Caco-2 (cell line): Measurements from ENCODE around the gene SLC47A2. TPM values are rescaled to one million over a fixed set of nuclear protein-coding genes. Genes with fewer than 3 reads are reported as not detected.

Source experiments
- BruUV-seq: library from RNA; stranded (reverse); fragments of 400-500 nt; replicated peaks from 2 replicates; lab custom pipeline; 2021; lab: Mats Ljungman, UMichigan
- CTCF ChIA-PET: fragments of 300-600 bp; sonication (Branson Sonifier 250); formaldehyde crosslinking; loops from one replicate; lab custom pipeline; 2022; ENCODE audit warnings: antibody characterized with exemption; lab: Charles Lee
- POLR2A ChIA-PET: fragments of 300-600 bp; sonication (Branson Sonifier 250); formaldehyde crosslinking; loops from one replicate; lab custom pipeline; 2022; ENCODE audit warnings: antibody characterized with exemption; lab: Charles Lee
- DNase-seq, 2 experiments: peaks; one replicate each; pipeline versions ENCODE4 v3.0.0 to v3.0.0-alpha.2; 2020 to 2022
- H3K27me3 ChIP-seq: replicated peaks from 2 replicates; pipeline ENCODE4 v1.6.0; 2011; ENCODE audit warnings: low read length; ENCODE audit not compliant: control insufficient read depth, insufficient read depth
- H3K36me3 ChIP-seq: 2 replicates; pipeline ENCODE4 v1.5.1; 2011; ENCODE audit warnings: low read length; ENCODE audit not compliant: control insufficient read depth, insufficient read depth
- H3K4me1 ChIP-seq: fragments of 250-450 bp; sonication (Bioruptor Pico); 2 replicates; pipeline ENCODE4 v1.5.1; 2020; ENCODE audit warnings: mild to moderate bottlenecking
- H3K4me3 ChIP-seq: 2 replicates; pipeline ENCODE4 v1.5.1; 2011; ENCODE audit warnings: low read depth, mild to moderate bottlenecking, control low read depth, low read length
- H3K9me3 ChIP-seq: fragments of 250-450 bp; sonication (Bioruptor Pico); 2 replicates; pipeline ENCODE4 v1.5.1; 2020; ENCODE audit warnings: mild to moderate bottlenecking, moderate library complexity
- H3K27ac Mint-ChIP-seq: one replicate; pipeline ENCODE4 v1.8.0; 2022; ENCODE audit warnings: mixed read lengths; ENCODE audit not compliant: unreplicated experiment
- H3K27me3 Mint-ChIP-seq: one replicate; pipeline ENCODE4 v1.8.0; 2022; ENCODE audit warnings: mixed read lengths; ENCODE audit not compliant: insufficient read depth, unreplicated experiment
- H3K36me3 Mint-ChIP-seq: one replicate; pipeline ENCODE4 v1.8.0; 2022; ENCODE audit warnings: mild to moderate bottlenecking, mixed read lengths; ENCODE audit not compliant: insufficient read depth, unreplicated experiment
- H3K4me1 Mint-ChIP-seq: one replicate; pipeline ENCODE4 v1.8.0; 2022; ENCODE audit warnings: low read depth, mixed read lengths; ENCODE audit not compliant: unreplicated experiment
- H3K4me3 Mint-ChIP-seq: one replicate; pipeline ENCODE4 v1.8.0; 2022; ENCODE audit warnings: mild to moderate bottlenecking, moderate library complexity, mixed read lengths; ENCODE audit not compliant: unreplicated experiment
- H3K9me3 Mint-ChIP-seq: one replicate; pipeline ENCODE4 v1.8.0; 2022; ENCODE audit warnings: mixed read lengths; ENCODE audit not compliant: unreplicated experiment
- CTCF ChIP-seq, 2 experiments: fragments of 200-600 bp in 1 of 2; IDR thresholded peaks; 1 replicate in 1 of 2; 2 replicates in 1 of 2; pipeline versions ENCODE4 v1.5.1 to v1.8.0; 2011 to 2022; ENCODE audit warnings: antibody characterized with exemption in 1 of 2, control low read depth in 1 of 2, inconsistent platforms in 1 of 2, low read depth in 1 of 2, low read length in 1 of 2, mild to moderate bottlenecking in 1 of 2, moderate library complexity in 1 of 2; ENCODE audit not compliant: insufficient read depth in 1 of 2, severe bottlenecking in 1 of 2, unreplicated experiment in 1 of 2
- intact Hi-C: fragments of 100-400 bp; cut with micrococcal nuclease; formaldehyde crosslinking; loops from one replicate; pipeline ENCODE4 v1.10.0; 2022; ENCODE audit not compliant: unreplicated experiment
- total RNA-seq: library from RNA; stranded (reverse); gene quantifications from 2 replicates; pipeline ENCODE4 v1.2.3, GENCODE V29; 2022

The SLC47A2 gene
- total RNA-seq, 1 experiment from 2014 or later: 0.20 TPM

- Mint-ChIP-seq H3K4me1 (peaks cover 12% of the 10 kb centered on the region), H3K36me3 (no peaks in the 10 kb centered on the region), H3K4me3 (no peak overlapping the region), H3K9me3 (no peaks in the 10 kb centered on the region), H3K27ac (no peak overlapping the region), H3K27me3 (no peaks in the 10 kb centered on the region)
- POLR2A ChIA-PET: interaction anchor here (0.6 kb wide), 1 partner anchor 193 kb away, joined by 6 read pairs; no protein-coding TSS in a partner anchor
- peak in 1 of 2 experiments; percentile 8 for TF ChIP-seq CTCF (IDR thresholded peaks at IDR 0.05; ENCODE audit: insufficient read depth in 1 of 2, low read depth in 1 of 2, low read length in 1 of 2, severe bottlenecking in 1 of 2, unreplicated experiment in 1 of 2)
- CTCF ChIA-PET: interaction anchor here (0.8 to 1.1 kb wide), 4 partner anchors 44 to 68 kb away, joined by 3 to 4 read pairs (median 3); no protein-coding TSS in a partner anchor
- no TSS peak for BruUV-seq
- no peaks in the 10 kb centered on the region for H3K9me3 ChIP-seq
- H3K36me3 ChIP-seq: no peaks in the 10 kb centered on the region
- peak in 1 of 2 experiments; percentile 45 for DNase-seq
- intact Hi-C loops: loop anchor here (5.0 kb wide), 1 partner anchor 49 kb away; no protein-coding TSS in a partner anchor
- no peak overlapping the region for H3K4me3 ChIP-seq
- peaks cover 44% of the 10 kb centered on the region for H3K4me1 ChIP-seq
- H3K27me3 ChIP-seq: no peaks in the 10 kb centered on the region
Observed at GRCh38 chr17:19718613-19719354, 2.4 kb upstream of the SLC47A2 start.

GRCh38 chr17:19718041-19718612 is 1.7 kb upstream of the SLC47A2 start:
- BruUV-seq: no TSS peak
- ChIA-PET POLR2A (no interaction called here), CTCF (interaction anchor here (0.8 to 1.6 kb wide), 5 partner anchors 44 to 69 kb away, joined by 3 to 5 read pairs (median 3); no protein-coding TSS in a partner anchor)
- Histone ChIP-seq H3K9me3 (no peaks in the 10 kb centered on the region), H3K27me3 (no peaks in the 10 kb centered on the region), H3K4me3 (no peak overlapping the region), H3K36me3 (no peaks in the 10 kb centered on the region), H3K4me1 (peaks cover 44% of the 10 kb centered on the region)
- H3K27me3 Mint-ChIP-seq: no peaks in the 10 kb centered on the region
- peak in 1 of 2 experiments; percentile 47 for DNase-seq
- no peak overlapping the region for H3K4me3 Mint-ChIP-seq
- no peak for TF ChIP-seq CTCF (IDR thresholded peaks at IDR 0.05; ENCODE audit: insufficient read depth in 1 of 2, low read depth in 1 of 2, low read length in 1 of 2, severe bottlenecking in 1 of 2, unreplicated experiment in 1 of 2)
- intact Hi-C loops: loop anchor here (5.0 kb wide), 1 partner anchor 49 kb away; no protein-coding TSS in a partner anchor
- no peaks in the 10 kb centered on the region for H3K9me3 Mint-ChIP-seq
- H3K4me1 Mint-ChIP-seq: peaks cover 12% of the 10 kb centered on the region
- peak overlapping the region; percentile 40 for H3K27ac Mint-ChIP-seq
- no peaks in the 10 kb centered on the region for H3K36me3 Mint-ChIP-seq

- no TSS peak for BruUV-seq
- TF ChIP-seq CTCF (IDR thresholded peaks at IDR 0.05; ENCODE audit: insufficient read depth in 1 of 2, low read depth in 1 of 2, low read length in 1 of 2, severe bottlenecking in 1 of 2, unreplicated experiment in 1 of 2): no peak
Observed at GRCh38 chr17:19717411-19717908, 1.1 kb upstream of the SLC47A2 start.

More at GRCh38 chr17:19717411-19717908, 1.1 kb upstream of the SLC47A2 start:
- Mint-ChIP-seq H3K36me3 (no peaks in the 10 kb centered on the region), H3K4me1 (peaks cover 12% of the 10 kb centered on the region), H3K4me3 (no peak overlapping the region), H3K27me3 (no peaks in the 10 kb centered on the region), H3K9me3 (no peaks in the 10 kb centered on the region), H3K27ac (peak overlapping the region; percentile 40)
- ChIA-PET CTCF (interaction anchor here (1.6 kb wide), 1 partner anchor 45 kb away, joined by 5 read pairs; no protein-coding TSS in a partner anchor), POLR2A (no interaction called here)
- DNase-seq: peak in 1 of 2 experiments; percentile 35
- no peaks in the 10 kb centered on the region for H3K36me3 ChIP-seq
- intact Hi-C loops: loop anchor here (5.0 kb wide), 1 partner anchor 50 kb away; no protein-coding TSS in a partner anchor
- no peaks in the 10 kb centered on the region for H3K27me3 ChIP-seq
- H3K4me3 ChIP-seq: no peak overlapping the region
- no peaks in the 10 kb centered on the region for H3K9me3 ChIP-seq
- peaks cover 44% of the 10 kb centered on the region for H3K4me1 ChIP-seq
